OCI-M1 (cell line): ENCODE results near the gene TOE1.

Experiments used
- DNase-seq: peaks from one replicate; lab custom pipeline; 2025; lab: John Stamatoyannopoulos, UW

The TOE1 gene

GRCh38 chr1:45326627-45327623 lies 13.0 kb upstream of the TOE1 start, which contains the start of gene HPDL:
HPDL (plus strand) TSS chr1:45326895; CDS start chr1:45327149, 254 bp downstream.
- DNase-seq: peak; percentile 84

GRCh38 chr1:45327644-45328515 lies 12.1 kb upstream of the TOE1 start:
- peak; percentile 38 for DNase-seq

- no peak for DNase-seq
Observed at GRCh38 chr1:45328680-45329079, 11.3 kb upstream of the TOE1 start.

- DNase-seq: no peak
Observed at GRCh38 chr1:45329445-45329844, 10.5 kb upstream of the TOE1 start.

- DNase-seq: no peak
Observed at GRCh38 chr1:45331436-45332345, 8.3 kb upstream of the TOE1 start.

GRCh38 chr1:45332346-45332720 lies 7.6 kb upstream of the TOE1 start:
- no peak for DNase-seq

- DNase-seq: no peak
Observed at GRCh38 chr1:45334308-45335245, 5.4 kb upstream of the TOE1 start.

- no peak for DNase-seq
Observed at GRCh38 chr1:45335855-45336324, 4.1 kb upstream of the TOE1 start.

GRCh38 chr1:45337630-45338325 lies 2.2 kb upstream of the TOE1 start:
- DNase-seq: no peak

GRCh38 chr1:45340816-45341466 lies 971 bp downstream of the TOE1 start:
- peak; percentile 52 for DNase-seq

GRCh38 chr1:45344499-45344898 lies 4.5 kb downstream of the TOE1 start:
- DNase-seq: no peak

GRCh38 chr1:45345014-45345413 lies 5.0 kb downstream of the TOE1 start:
- no peak for DNase-seq

GRCh38 chr1:45346473-45346872 lies 6.5 kb downstream of the TOE1 start:
- DNase-seq: no peak

GRCh38 chr1:45348020-45348419 lies 8.1 kb downstream of the TOE1 start:
- DNase-seq: no peak

- DNase-seq: no peak
Observed at GRCh38 chr1:45348609-45348965, 8.6 kb downstream of the TOE1 start.

GRCh38 chr1:45348966-45349677 lies 9.2 kb downstream of the TOE1 start:
- DNase-seq: no peak

GRCh38 chr1:45351508-45351907 lies 11.5 kb downstream of the TOE1 start:
- DNase-seq: no peak

- no peak for DNase-seq
Observed at GRCh38 chr1:45353685-45354084, 13.7 kb downstream of the TOE1 start.

- no peak for DNase-seq
Observed at GRCh38 chr1:45354838-45355237, 14.9 kb downstream of the TOE1 start.
